Neutrophil (primary cell): ENCODE measurements around the gene PRDM15.

Experiments
- H3K27ac ChIP-seq: fragments of 200-600 bp; sonication (generic); 2 replicates; pipeline ENCODE4 v1.5.1; 2016; ENCODE audit warnings: mild to moderate bottlenecking, moderate library complexity
- H3K27me3 ChIP-seq: fragments of 200-600 bp; sonication (generic); 2 replicates; pipeline ENCODE4 v1.6.0; 2016; ENCODE audit warnings: mild to moderate bottlenecking
- H3K36me3 ChIP-seq: fragments of 200-600 bp; sonication (generic); 2 replicates; pipeline ENCODE4 v1.5.1; 2017
- H3K4me1 ChIP-seq, 2 experiments: fragments of 200-600 bp in 1 of 2; sonication (generic) in 1 of 2; 1 replicate in 1 of 2; 2 replicates in 1 of 2; pipeline versions ENCODE4 v1.5.1 to v1.6.1; 2013 to 2016; ENCODE audit warnings: low read depth in 1 of 2, low read length in 1 of 2, mild to moderate bottlenecking in 1 of 2, moderate library complexity in 1 of 2; ENCODE audit not compliant: control insufficient read depth in 1 of 2, insufficient read depth in 1 of 2
- H3K4me3 ChIP-seq, 2 experiments: fragments of 200-600 bp in 1 of 2; sonication (generic) in 1 of 2; 1 replicate in 1 of 2; 2 replicates in 1 of 2; pipeline ENCODE4 v1.5.1; 2013 to 2016; ENCODE audit warnings: low read depth in 1 of 2, low read length in 1 of 2, mild to moderate bottlenecking in 1 of 2, moderate library complexity in 1 of 2
- H3K9me3 ChIP-seq: fragments of 200-600 bp; sonication (generic); 2 replicates; pipeline ENCODE4 v1.5.1; 2016
- CTCF ChIP-seq: fragments of 200-600 bp; sonication (generic); IDR thresholded peaks from 2 replicates; pipeline ENCODE4 v1.5.1; 2016; ENCODE audit warnings: antibody characterized with exemption

The PRDM15 gene

DNA sequence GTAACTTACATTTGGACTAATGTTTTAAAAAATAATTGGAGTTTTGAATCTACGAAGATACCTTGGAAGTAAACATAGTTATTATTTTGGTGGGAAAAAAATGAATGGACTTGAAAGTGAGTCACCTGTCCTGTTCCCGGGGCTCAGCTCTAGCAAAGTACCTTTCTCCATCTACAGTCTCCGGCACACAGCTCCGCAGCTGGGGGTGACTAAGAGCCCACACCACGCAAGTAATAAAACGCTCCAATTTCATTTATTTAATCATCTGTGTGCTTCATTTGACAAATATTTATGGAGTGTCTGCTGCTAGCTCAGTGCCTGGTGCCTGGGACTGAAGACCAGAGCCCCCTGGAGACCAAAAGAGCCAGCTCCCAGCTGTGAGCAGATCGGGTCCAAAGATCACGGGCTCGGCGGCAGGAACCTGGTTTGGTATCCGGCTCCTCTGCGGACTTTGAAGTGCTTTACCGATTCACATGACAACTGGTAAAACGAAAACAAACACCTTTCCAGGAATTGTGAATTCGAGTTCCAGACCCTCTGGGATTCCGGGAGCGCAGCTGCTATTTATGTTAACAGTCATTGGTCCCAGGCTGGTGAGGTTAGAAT, 110.6 kb downstream of the PRDM15 start:
- Histone ChIP-seq H3K36me3 (no peaks in the 10 kb centered on the region), H3K9me3 (no peaks in the 10 kb centered on the region), H3K4me1 (peaks cover 21 to 43% of the 10 kb centered on the region in 2 experiments), H3K27me3 (peaks cover 100% of the 10 kb centered on the region), H3K27ac (no peak overlapping the region), H3K4me3 (peak overlapping the region; percentile 15 to 29)
- TF ChIP-seq CTCF, result no peak

DNA sequence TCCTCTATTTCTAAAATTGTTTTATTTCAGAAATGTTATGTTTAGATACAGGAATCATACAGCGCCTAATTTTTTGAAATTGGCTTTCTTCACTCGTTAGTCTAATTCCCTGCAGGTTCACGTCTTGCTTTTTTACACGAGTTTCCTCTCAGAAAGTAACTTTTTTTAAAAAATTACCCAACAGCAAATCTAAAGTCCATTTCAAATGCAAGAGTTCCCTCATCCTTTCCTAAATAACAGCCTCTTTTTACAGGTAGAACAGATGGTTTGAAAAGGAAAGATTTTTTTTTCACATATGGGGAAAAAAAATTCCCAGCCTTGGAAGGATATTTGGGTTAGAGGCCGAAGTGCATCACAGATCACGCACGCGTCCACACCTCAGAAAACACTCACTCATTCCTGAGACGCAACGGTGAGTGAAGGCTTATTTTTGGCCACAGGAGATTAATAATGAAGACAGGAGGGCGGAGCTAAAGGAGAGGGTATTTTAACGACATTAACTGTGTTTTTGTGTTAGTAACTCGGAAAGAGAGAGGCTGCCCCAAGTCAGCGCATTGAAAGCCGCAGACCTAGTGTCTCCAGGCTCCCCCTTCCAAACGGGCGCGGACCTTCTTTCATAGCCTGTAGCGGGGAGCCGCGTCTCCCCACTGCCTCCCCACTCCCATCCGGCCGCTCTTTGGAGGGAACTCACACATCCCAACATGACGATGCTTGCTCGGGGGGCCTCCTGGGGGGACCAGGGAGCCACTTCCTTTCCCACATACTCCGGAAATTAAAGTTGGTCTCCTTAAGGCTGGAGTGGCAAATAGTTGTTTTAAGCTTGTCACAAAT, 111.3 kb downstream of the PRDM15 start:
- Histone ChIP-seq H3K27ac (no peak overlapping the region), H3K9me3 (no peaks in the 10 kb centered on the region), H3K27me3 (peaks cover 100% of the 10 kb centered on the region), H3K4me1 (peaks cover 28 to 50% of the 10 kb centered on the region in 2 experiments), H3K36me3 (no peaks in the 10 kb centered on the region), H3K4me3 (peak overlapping the region in 1 of 2 experiments; percentile 61)
- TF ChIP-seq CTCF, result no peak

- Histone ChIP-seq H3K27me3 (peaks cover 100% of the 10 kb centered on the region), H3K4me1 (peaks cover 36 to 58% of the 10 kb centered on the region in 2 experiments), H3K9me3 (no peaks in the 10 kb centered on the region), H3K36me3 (no peaks in the 10 kb centered on the region), H3K27ac (no peak within 1 kb of the TSS), H3K4me3 (peak within 1 kb of the TSS; percentile 42 to 61)
- TF ChIP-seq CTCF, result no peak
Measured at GRCh38 chr21:41766883-41767605, 112.1 kb downstream of the PRDM15 start, which contains the start of gene RIPK4. TSS of gene RIPK4 (minus strand) at chr21:41767052. CDS start at chr21:41767041, 11 bp downstream.

GRCh38 chr21:41765973-41766882, 112.9 kb downstream of the PRDM15 start:
- Histone ChIP-seq H3K4me3 (peak overlapping the region; percentile 42 to 61), H3K4me1 (peaks cover 44 to 66% of the 10 kb centered on the region in 2 experiments), H3K9me3 (no peaks in the 10 kb centered on the region), H3K27ac (no peak overlapping the region), H3K36me3 (no peaks in the 10 kb centered on the region), H3K27me3 (peaks cover 91% of the 10 kb centered on the region)
- no peak for TF ChIP-seq CTCF

DNA sequence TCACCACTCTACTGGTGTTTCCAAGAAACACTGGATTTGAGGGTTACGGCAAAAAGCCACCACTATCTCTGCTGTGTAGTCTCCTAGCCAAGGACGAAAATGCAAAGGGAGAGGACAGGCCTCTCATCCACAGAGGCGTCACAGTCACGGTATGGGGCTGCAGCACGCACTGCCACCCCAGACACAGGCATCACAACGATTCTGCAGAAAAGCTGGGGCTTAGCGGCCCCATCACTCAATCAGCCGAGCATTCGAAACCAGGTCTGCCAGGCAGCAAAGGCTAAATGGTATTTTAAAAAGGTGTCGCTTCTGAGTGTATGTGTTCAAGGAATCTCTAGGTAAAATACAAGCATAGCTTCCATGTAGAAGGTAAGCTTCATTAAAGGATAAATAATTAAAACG, 113.7 kb downstream of the PRDM15 start:
- Histone ChIP-seq H3K9me3 (no peaks in the 10 kb centered on the region), H3K27me3 (peaks cover 83% of the 10 kb centered on the region), H3K27ac (no peak overlapping the region), H3K4me1 (peaks cover 52 to 74% of the 10 kb centered on the region in 2 experiments), H3K36me3 (no peaks in the 10 kb centered on the region), H3K4me3 (no peak overlapping the region)
- no peak for TF ChIP-seq CTCF
